Measurements from ENCODE around the gene SLC26A4. TPM values are rescaled to one million over a fixed set of nuclear protein-coding genes. Genes with fewer than 3 reads are reported as not detected.
A peak's percentile ranks its signal among the peaks of the same experiment; 100 is the strongest.

The SLC26A4 gene
- total and polyA plus RNA-seq, 2 donors (not counting 1 experiment from before 2014, with no cell fraction given), result 0.33 to 0.50 TPM

DNA sequence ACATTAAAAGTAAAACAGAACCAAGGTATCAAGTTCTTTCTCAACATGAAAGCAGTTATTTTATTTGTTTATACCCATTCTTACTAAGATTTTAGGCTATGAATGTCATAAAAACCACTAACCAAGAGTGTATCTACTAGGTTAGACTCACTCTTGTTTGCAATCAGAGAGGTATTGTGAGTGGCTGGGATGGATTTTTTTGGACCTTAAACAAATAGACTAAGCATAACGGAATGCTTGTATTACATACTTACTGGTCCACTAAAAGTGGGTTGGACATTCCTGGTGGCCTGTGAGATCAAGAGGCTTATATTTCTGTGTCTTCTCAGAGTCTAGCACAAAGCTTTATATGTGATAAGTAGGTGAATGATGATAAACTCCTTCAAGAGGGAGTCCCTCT is 50.7 kb downstream of the SLC26A4 start:
- Histone ChIP-seq H3K36me3 (ENCODE audit: control insufficient read depth, insufficient read depth, low read length) (no peaks in the 10 kb centered on the region), H4K20me1 (ENCODE audit: control insufficient read depth, extremely low read depth, insufficient read depth, low read length) (no peaks in the 10 kb centered on the region), H3K27me3 (ENCODE audit: control insufficient read depth, insufficient read depth, low read length) (no peaks in the 10 kb centered on the region), H3K4me1 (ENCODE audit: control insufficient read depth, extremely low read depth, insufficient read depth, low read length) (peaks cover 3% of the 10 kb centered on the region), H3K9me3 (ENCODE audit: control insufficient read depth, insufficient read depth, low read depth, low read length) (no peaks in the 10 kb centered on the region), H2AFZ (ENCODE audit: low read length) (no peak overlapping the region), H3K4me3 (replicated peaks in 1 of 4; ENCODE audit: control extremely low read depth in 1 of 4, insufficient read depth in 1 of 4, low read depth in 3 of 4, low read length in 4 of 4) (no peak overlapping the region), H3K27ac (ENCODE audit: insufficient read depth, low read length) (no peak overlapping the region), H3K79me2 (ENCODE audit: control insufficient read depth, insufficient read depth, low read length) (no peaks in the 10 kb centered on the region), H3K9ac (ENCODE audit: insufficient read depth, low read length) (no peak overlapping the region), H3K4me2 (ENCODE audit: extremely low read depth, insufficient read depth, low read length) (no peak overlapping the region)
- no peak for TF ChIP-seq EZH2 (IDR thresholded peaks at IDR 0.05; ENCODE audit: low read length, missing control alignments)
- TF ChIP-seq, protein P1, sequence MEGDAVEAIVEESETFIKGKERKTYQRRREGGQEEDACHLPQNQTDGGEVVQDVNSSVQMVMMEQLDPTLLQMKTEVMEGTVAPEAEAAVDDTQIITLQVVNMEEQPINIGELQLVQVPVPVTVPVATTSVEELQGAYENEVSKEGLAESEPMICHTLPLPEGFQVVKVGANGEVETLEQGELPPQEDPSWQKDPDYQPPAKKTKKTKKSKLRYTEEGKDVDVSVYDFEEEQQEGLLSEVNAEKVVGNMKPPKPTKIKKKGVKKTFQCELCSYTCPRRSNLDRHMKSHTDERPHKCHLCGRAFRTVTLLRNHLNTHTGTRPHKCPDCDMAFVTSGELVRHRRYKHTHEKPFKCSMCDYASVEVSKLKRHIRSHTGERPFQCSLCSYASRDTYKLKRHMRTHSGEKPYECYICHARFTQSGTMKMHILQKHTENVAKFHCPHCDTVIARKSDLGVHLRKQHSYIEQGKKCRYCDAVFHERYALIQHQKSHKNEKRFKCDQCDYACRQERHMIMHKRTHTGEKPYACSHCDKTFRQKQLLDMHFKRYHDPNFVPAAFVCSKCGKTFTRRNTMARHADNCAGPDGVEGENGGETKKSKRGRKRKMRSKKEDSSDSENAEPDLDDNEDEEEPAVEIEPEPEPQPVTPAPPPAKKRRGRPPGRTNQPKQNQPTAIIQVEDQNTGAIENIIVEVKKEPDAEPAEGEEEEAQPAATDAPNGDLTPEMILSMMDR (conservative IDR thresholded peaks at IDR 0.05 in 1 of 2, IDR thresholded peaks at IDR 0.05 in 1 of 2; ENCODE audit: low read depth in 1 of 2, low read length in 2 of 2), result no peak
- DNase-seq (ENCODE audit: low read depth in 2 of 2), result peak in 1 of 2 donors; percentile 86

DNA sequence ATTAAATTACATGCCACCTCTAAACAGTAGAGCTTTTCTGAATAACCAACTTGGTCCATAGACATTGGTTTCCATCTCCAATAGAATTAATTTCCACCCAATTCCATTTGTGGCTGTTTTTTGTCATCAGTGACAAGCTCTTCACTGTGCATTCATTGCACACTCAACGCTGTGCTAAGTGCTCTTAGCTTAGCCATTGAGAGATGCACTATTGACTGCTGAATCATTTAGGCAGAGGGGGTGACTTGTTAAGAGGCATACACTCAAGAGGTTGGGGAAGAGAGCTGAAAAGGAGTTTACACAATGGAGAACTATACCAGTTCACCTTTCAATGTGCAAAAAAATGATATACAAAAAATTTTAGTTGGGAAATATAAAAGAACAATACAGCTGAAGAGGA is 51.4 kb downstream of the SLC26A4 start:
- H3K4me3 ChIP-seq (replicated peaks in 1 of 4; ENCODE audit: control extremely low read depth in 1 of 4, insufficient read depth in 1 of 4, low read depth in 3 of 4, low read length in 4 of 4), result no peak overlapping the region
- H2AFZ ChIP-seq (ENCODE audit: low read length), result no peak overlapping the region
- H3K27me3 ChIP-seq (ENCODE audit: control insufficient read depth, insufficient read depth, low read length), result no peaks in the 10 kb centered on the region
- H3K4me2 ChIP-seq (ENCODE audit: extremely low read depth, insufficient read depth, low read length), result no peak overlapping the region
- H3K9me3 ChIP-seq (ENCODE audit: control insufficient read depth, insufficient read depth, low read depth, low read length), result no peaks in the 10 kb centered on the region
- DNase-seq (ENCODE audit: low read depth in 2 of 2), result peak in 1 of 2 donors; percentile 25
- no peak for TF ChIP-seq EZH2 (IDR thresholded peaks at IDR 0.05; ENCODE audit: low read length, missing control alignments)
- TF ChIP-seq, protein P1 (conservative IDR thresholded peaks at IDR 0.05 in 1 of 2, IDR thresholded peaks at IDR 0.05 in 1 of 2; ENCODE audit: low read depth in 1 of 2, low read length in 2 of 2), result no peak
- H3K4me1 ChIP-seq (ENCODE audit: control insufficient read depth, extremely low read depth, insufficient read depth, low read length), result peaks cover 3% of the 10 kb centered on the region
- no peaks in the 10 kb centered on the region for H3K36me3 ChIP-seq (ENCODE audit: control insufficient read depth, insufficient read depth, low read length)
- no peak overlapping the region for H3K27ac ChIP-seq (ENCODE audit: insufficient read depth, low read length)
- no peaks in the 10 kb centered on the region for H4K20me1 ChIP-seq (ENCODE audit: control insufficient read depth, extremely low read depth, insufficient read depth, low read length)
- H3K79me2 ChIP-seq (ENCODE audit: control insufficient read depth, insufficient read depth, low read length), result no peaks in the 10 kb centered on the region
- no peak overlapping the region for H3K9ac ChIP-seq (ENCODE audit: insufficient read depth, low read length)

DNA sequence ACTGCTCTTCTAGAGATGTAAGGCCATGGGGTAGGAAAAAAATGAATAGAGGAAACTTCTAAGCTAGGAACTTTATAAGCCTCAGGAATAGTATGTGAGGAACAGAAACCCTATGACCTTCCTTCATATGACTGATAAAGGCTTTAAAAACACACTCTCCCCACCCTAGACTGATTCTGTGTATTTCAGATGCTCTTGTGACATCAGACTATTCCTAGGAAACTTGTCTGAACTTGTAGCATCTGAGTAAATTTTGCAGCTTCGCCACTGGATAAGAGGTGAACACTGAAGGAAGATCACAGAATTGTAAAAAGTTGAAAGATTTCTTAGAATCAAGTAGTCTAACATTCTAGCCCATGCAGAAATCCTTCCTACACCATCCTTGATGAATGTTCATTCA is 52.3 kb downstream of the SLC26A4 start:
- Histone ChIP-seq H3K27me3 (ENCODE audit: control insufficient read depth, insufficient read depth, low read length) (no peaks in the 10 kb centered on the region), H3K4me3 (replicated peaks in 1 of 4; ENCODE audit: control extremely low read depth in 1 of 4, insufficient read depth in 1 of 4, low read depth in 3 of 4, low read length in 4 of 4) (no peak overlapping the region), H3K79me2 (ENCODE audit: control insufficient read depth, insufficient read depth, low read length) (no peaks in the 10 kb centered on the region), H3K9me3 (ENCODE audit: control insufficient read depth, insufficient read depth, low read depth, low read length) (no peaks in the 10 kb centered on the region), H3K36me3 (ENCODE audit: control insufficient read depth, insufficient read depth, low read length) (no peaks in the 10 kb centered on the region), H4K20me1 (ENCODE audit: control insufficient read depth, extremely low read depth, insufficient read depth, low read length) (no peaks in the 10 kb centered on the region), H3K4me1 (ENCODE audit: control insufficient read depth, extremely low read depth, insufficient read depth, low read length) (peaks cover 3% of the 10 kb centered on the region), H3K9ac (ENCODE audit: insufficient read depth, low read length) (no peak overlapping the region), H3K4me2 (ENCODE audit: extremely low read depth, insufficient read depth, low read length) (no peak overlapping the region), H3K27ac (ENCODE audit: insufficient read depth, low read length) (no peak overlapping the region), H2AFZ (ENCODE audit: low read length) (no peak overlapping the region)
- no peak for DNase-seq (ENCODE audit: low read depth in 2 of 2)
- TF ChIP-seq, protein P1 (conservative IDR thresholded peaks at IDR 0.05 in 1 of 2, IDR thresholded peaks at IDR 0.05 in 1 of 2; ENCODE audit: low read depth in 1 of 2, low read length in 2 of 2), result no peak
- TF ChIP-seq EZH2 (IDR thresholded peaks at IDR 0.05; ENCODE audit: low read length, missing control alignments), result no peak

Data from fibroblast of lung (primary cell).